AG09309 (cell line): Measurements from ENCODE around the gene PPHLN1.

Experiments used
- DNase-seq: peaks from one replicate; pipeline ENCODE4 v3.0.0-alpha.2; 2010; ENCODE audit warnings: low read depth
- H3K4me3 ChIP-seq: 2 replicates; pipeline ENCODE4 v1.5.1; 2011; ENCODE audit warnings: mild to moderate bottlenecking, low read depth, low read length, moderate library complexity; ENCODE audit not compliant: control insufficient read depth
- CTCF ChIP-seq: IDR thresholded peaks from 2 replicates; pipeline ENCODE4 v1.5.1; 2011; ENCODE audit warnings: mild to moderate bottlenecking, low read depth, low read length, inconsistent platforms; ENCODE audit not compliant: insufficient read depth, control insufficient read depth; ENCODE audit errors: missing control alignments

The PPHLN1 gene

DNA sequence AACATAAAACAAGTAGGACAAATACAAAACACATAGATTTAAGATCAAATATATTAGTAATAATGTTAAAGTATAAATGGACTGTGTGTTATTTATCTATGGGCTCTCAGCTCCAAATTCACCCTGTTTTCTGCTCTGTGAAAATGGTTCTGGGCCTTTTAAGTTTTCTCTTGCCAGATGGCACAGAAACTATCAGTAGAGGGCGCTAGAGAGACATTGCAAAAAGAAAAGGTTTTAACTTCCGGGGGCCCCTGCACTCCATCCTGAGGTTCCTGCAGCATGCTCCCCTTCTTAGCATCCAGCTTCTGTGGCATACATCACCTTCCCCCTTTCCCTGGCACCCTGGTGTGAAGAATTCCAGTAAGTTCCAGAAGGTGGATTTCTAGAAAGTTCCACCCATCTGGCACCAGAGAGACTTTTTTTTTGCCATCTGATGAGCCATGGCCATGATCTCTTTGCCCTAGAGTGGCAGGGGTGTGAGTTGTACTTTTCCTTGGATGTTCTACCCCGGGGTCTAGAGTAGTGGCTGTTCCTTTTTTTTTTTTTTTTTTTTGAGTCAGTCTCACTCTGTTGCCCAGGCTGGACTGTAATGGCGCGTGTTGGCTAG, 29.4 kb upstream of the PPHLN1 start:
- TF ChIP-seq CTCF, result peak; percentile 40
- DNase-seq, result no peak
- no peak overlapping the region for H3K4me3 ChIP-seq

GRCh38 chr12:42298887-42299286, 27.1 kb upstream of the PPHLN1 start:
- no peak for TF ChIP-seq CTCF
- no peak overlapping the region for H3K4me3 ChIP-seq
- DNase-seq, result no peak

DNA sequence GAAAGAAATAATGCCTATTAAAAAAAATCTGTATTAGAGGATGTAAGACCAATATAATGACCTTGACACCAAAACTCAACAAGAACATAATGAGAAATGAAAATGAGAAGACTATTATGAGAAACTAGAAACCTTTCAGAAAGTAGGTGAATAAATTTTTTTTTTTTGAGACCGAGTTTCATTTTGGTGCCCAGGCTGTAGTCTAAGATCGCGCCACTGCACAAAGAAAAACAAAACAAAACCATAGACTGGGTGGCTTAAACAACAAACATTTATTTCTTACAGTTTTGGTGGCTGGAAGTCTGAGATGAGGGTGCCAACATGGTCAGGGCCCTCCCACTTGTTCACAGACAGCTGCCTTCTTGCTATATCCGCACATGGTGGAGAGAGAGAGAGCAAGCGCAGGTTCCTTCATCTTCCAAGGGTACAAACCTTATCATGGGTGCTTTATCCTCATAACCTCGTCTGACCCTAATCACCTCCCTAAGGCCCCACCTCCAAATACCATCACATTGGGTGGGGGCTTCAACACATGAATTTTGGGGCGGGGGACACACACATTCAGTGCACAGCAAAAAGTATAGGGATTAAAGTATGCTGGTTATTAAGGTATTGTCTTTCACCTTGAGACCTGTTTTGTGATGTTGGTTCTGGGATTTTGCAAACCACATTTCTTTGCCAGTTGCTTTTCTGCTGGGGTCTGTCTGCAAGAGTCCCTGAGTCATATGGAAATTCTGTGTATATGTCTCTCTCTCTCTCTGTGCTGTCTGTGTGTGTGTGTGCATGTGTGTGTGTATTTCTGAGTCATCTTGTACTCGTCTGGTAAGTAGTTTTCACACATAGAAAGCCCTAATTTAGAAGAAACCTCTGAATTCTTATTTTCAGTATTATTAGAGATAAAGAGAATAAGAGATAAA, 26.3 kb upstream of the PPHLN1 start:
- DNase-seq, result no peak
- no peak for TF ChIP-seq CTCF
- no peak overlapping the region for H3K4me3 ChIP-seq

- H3K4me3 ChIP-seq, result no peak overlapping the region
- TF ChIP-seq CTCF, result no peak
- no peak for DNase-seq
Observed at GRCh38 chr12:42306297-42306696, 19.7 kb upstream of the PPHLN1 start.

GRCh38 chr12:42308390-42308789, 17.6 kb upstream of the PPHLN1 start:
- no peak overlapping the region for H3K4me3 ChIP-seq
- no peak for TF ChIP-seq CTCF
- DNase-seq, result no peak

DNA sequence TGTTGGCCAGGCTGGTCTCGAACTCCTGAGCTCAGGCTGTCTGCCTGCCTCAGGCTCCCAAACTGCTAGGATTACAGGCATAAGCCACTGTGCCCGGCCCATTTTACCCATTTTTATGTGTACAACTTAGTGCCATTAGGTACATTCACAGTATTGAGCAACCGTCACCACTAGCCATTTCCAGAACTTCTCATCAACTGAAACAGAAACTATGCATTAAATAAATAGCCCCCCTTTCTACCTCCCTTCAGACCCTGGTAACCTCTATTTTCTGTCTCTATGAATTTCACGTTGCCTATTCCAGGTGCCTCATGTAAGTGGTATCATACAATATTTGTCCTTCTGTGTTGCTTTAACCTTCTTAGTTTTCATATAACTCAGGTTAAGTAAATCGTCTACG, 16.0 kb upstream of the PPHLN1 start:
- TF ChIP-seq CTCF, result no peak
- no peak for DNase-seq
- H3K4me3 ChIP-seq, result no peak overlapping the region

GRCh38 chr12:42315108-42315507, 10.9 kb upstream of the PPHLN1 start:
- no peak overlapping the region for H3K4me3 ChIP-seq
- no peak for DNase-seq
- no peak for TF ChIP-seq CTCF
